GM19239 (cell line): Measurements from ENCODE around the gene RPL22.
A peak's percentile ranks its signal among the peaks of the same experiment; 100 is the strongest.

Experiments used
- DNase-seq: peaks from one replicate; pipeline ENCODE4 v3.0.0; 2011; ENCODE audit warnings: low spot score; ENCODE audit not compliant: insufficient read length
- FAIRE-seq: peaks from 2 replicates; lab custom pipeline; 2011; peaks lifted over from hg19 to GRCh38; lab: Jason Lieb, UNC

The RPL22 gene

DNA sequence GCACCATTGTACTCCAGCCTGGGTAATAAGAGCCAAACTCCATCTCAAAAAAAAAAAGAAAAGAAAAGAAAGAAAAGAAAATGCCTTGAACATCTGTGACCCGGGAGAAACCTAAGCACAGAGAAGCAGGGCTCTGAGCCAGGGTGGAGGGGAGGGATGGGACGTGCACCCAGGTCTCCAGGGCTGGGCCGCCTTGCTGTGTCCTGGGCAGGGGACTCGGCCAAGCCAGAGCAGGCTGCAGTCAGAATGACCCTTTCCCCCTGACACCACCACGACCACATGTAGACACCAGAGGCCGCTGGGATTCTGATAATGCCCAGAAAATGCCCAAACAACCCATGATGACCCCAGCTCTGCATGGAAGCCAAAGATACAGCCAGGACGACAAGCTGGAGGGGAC, 37.1 kb downstream of the RPL22 start:
- no peak for DNase-seq
- FAIRE-seq = no peak

DNA sequence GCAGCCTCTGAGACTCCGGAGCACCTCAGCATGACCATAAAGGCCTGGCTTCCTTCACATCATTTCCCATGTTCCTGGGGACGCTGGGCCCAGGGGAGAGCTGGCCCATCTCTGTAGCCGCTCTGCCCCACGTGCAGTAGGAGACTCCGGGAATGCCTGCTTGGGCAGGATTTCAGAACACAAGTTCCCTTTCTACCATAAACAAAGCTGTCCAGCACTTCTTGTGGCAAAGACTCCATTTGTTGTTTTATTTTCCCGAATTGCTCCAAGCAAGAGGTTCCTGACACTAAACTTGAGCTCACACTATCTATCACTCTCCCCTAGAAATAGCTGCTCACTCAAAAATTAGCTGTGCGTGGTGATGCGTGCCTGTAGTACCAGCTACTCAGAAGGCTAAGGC, 41.2 kb downstream of the RPL22 start:
- DNase-seq (no peak), FAIRE-seq (no peak)

DNA sequence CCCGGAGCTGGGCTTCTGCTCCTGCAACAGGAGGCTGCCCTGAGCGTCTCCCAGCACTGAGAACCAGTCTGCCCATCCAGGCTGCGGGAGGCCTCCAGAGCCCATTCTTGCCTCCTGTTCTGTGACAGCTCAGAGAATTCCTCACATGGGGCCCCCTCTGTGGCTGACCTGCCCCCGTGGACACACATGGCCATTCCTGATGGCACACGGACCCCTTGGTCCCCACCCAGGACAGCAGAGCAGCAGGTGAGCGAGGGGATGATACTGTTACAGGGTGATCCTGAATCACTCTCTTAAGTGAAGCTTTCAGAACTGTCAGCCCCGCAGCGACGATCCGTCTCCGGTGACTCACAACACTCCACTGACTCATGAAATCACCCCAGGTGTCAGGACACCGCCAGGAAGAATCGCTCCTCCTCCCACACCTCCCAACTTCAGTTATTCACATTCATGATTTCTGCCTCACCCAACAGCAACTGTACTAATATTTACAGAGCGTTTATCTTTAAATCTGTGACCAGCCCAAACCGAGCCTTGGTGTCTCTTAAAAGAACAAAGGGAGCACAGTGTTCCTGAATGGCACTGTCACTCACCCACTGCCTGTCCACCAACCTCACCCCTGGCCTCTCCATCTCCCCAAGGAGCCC, 41.7 kb downstream of the RPL22 start:
- DNase-seq = no peak
- no peak for FAIRE-seq

- FAIRE-seq = no peak
Measured at GRCh38 chr1:6157132-6157527, 42.3 kb downstream of the RPL22 start.

GRCh38 chr1:6154525-6155319, 44.7 kb downstream of the RPL22 start:
- FAIRE-seq (no peak), DNase-seq (no peak)

More at GRCh38 chr1:6157132-6157527, 42.3 kb downstream of the RPL22 start:
- no peak for DNase-seq

- FAIRE-seq = no peak
- no peak for DNase-seq
Measured at GRCh38 chr1:6152882-6153281, 46.5 kb downstream of the RPL22 start.

DNA sequence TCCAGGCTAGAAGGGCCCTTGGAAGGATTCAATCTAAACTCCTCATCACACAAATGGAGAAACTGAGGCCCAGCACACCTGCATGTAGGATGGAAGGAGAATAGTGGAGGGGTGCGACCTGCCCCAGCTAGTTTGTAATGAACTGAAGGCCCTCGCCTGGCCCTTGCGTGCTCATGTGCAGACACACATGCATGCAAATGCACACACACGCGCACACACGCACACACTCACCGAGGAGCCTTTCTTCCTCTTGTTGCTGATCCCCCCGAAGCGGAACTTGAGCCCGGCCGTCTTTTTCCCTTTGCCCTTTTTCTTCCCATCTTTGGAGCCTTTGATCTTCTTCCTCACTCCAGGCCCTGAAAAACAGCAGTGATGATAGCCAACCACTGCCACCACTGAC, 47.2 kb downstream of the RPL22 start:
- no peak for FAIRE-seq
- no peak for DNase-seq

DNA sequence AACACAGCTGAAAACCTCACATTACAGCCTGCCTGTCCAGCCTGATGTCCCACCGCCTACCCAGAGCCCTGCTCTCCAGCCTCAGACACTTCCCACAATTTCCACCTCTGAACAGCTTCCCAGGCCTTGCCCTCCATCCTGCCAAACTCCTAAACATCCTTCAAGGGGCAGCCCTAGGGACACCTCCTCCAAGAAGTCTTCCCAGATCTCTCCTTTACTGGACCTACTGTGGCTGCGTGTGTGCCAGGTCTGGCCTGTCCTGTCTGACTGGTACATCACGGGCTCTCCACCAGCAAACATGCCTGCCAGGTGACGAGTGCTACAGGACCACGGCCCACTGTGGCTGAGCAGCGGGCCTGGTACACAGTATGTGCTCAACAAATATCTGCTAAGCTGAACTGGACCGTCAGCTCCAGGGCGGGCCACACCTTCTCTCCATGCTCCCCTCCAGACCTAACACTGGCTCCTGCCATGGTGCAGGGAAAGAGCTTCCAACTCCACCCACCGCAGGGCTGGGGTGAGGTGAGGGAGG, 48.0 kb downstream of the RPL22 start:
- no peak for FAIRE-seq
- no peak for DNase-seq

DNA sequence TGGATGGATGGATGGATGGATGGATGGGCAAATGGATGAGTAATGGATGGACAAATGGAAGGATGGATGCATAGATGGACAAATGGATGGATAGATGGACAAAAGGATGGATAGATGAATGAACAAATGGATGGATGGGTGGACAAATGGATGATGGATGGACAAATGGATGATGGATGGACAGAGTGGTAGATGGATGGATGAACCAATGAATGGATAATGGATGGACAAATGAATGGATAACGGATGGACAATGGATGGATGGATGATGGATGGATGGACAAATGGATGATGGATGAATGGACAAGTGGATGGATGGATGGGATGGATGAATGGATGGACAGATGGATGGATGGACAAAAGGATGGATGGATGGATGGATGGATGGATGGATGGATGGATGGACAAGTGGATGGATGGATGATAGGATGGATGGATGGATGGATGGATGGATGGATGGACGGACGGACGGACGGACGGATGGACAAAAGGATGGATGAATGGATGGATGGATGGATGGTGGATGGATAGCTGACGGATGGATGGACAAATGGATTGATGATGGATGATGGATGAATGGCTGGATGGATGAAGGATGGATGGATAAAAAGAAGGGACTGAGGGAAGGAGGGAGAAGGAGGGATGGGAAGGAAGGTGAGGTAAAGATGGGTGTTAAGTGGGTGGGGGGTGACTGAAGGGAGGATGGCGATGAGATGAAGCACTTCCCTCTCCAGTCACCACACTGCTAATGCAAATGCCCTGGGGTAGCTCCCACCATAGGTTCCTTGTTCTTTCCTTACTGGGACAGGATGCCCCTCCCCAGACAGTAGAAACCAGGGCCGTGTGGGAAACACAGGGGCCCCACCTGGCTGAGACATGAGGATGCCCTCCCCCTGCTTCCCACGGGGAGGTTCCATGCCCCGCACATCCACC, 49.1 kb downstream of the RPL22 start:
- DNase-seq = no peak
- no peak for FAIRE-seq

GRCh38 chr1:6149597-6149996, 49.8 kb downstream of the RPL22 start:
- no peak for DNase-seq
- FAIRE-seq = no peak

GRCh38 chr1:6148497-6149241, 50.7 kb downstream of the RPL22 start:
- no peak for FAIRE-seq
- DNase-seq = peak; percentile 52

GRCh38 chr1:6145864-6146410, 53.5 kb downstream of the RPL22 start:
- DNase-seq = no peak
- FAIRE-seq = no peak

DNA sequence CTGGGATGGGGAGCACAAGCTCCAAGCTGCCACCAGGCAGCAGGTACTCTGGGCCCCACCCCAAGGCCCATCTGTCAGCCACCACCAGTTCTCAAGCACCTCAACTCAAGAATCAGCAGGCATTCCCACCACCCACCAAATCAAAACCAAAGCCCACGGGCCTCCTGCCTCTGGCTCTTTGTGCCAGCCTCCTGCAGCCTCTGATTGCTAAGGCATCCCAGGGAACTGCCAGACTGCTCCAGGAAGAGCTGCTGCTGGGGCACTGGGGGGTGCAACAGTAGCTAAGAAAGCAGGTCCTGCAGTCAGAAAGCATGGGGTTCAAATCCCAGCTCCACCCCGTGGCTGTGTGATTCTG, 54.0 kb downstream of the RPL22 start:
- no peak for FAIRE-seq

DNA sequence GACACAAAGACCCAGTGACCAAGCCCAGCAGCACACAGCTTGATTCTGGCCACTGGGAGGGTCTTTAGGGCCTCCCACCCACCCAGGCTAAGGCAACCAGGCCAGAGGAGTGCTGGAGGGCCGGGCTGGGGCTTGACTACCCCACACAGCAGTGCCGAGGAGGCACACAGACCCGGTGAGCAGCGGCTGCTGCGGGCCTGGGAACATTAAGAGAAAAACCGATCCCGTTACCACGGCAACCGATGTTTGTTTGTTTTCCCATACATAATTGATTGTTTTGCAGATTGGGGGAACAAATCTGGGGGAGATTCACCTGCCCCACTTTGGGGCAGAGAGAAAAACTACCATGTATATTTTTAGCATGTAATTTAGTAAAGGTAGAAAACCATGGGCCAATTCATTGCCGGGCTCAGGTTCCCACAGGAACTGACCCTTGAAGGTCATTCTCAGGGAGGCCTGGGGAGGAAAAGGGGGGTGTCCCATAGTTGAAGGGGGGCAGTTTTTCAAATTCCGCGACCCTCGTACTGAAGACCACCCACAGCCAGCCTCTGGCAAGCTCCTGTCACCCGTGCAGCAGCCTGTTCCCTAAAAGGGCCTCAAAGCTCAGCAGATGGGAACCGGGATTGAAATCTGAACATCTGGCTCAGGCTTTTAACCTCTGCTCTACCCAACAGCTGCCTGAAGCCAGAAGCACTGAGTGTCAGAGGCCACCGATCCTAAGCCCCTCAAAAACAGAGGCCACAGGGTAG, 54.6 kb downstream of the RPL22 start:
- FAIRE-seq (no peak), DNase-seq (no peak)

More for the DNA sequence above, 54.0 kb downstream of the RPL22 start:
- no peak for DNase-seq

DNA sequence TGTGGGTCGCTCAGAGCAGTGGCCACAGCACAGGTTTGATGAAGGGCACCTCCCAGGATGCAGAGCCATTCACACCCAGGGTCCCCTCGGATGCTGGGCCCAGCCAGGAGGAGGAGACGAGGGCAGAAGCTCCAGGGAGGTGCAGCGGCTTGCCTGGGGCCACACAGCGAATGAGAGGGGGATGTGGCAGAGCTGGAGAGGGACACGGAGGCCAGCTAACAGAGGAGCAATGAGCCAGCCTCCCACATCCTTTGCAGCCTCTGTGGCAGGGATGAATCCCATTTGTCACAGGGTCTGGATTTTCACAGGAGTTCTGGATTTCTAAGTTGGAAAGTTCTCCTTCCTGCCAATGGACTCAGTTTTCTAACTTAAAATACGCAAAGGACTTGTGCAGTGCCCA, 55.2 kb downstream of the RPL22 start:
- no peak for DNase-seq
- FAIRE-seq = no peak

- no peak for FAIRE-seq
- DNase-seq = no peak
Measured at GRCh38 chr1:6143395-6143794, 56.0 kb downstream of the RPL22 start.

GRCh38 chr1:6142734-6143133, 56.7 kb downstream of the RPL22 start:
- FAIRE-seq (no peak), DNase-seq (no peak)

GRCh38 chr1:6142036-6142621, 57.3 kb downstream of the RPL22 start:
- FAIRE-seq (no peak), DNase-seq (no peak)

- FAIRE-seq = no peak
- no peak for DNase-seq
Measured at GRCh38 chr1:6141592-6141991, 57.8 kb downstream of the RPL22 start.
